OCI-LY1 (cell line): ENCODE measurements around the gene SMIM5.
"Not testable (repeated sequence)": the region's sequence is repeated elsewhere in the genome, so short reads cannot be mapped to it uniquely, and the experiment has no call there.

Experiments used
- H2AFZ ChIP-seq: fragments of 200-600 bp; sonication (generic), shearing (Covaris generic); 2 replicates; pipeline ENCODE4 v1.6.0; 2014; ENCODE audit warnings: antibody characterized with exemption, mild to moderate bottlenecking, low read length
- H3F3A ChIP-seq: fragments of 200-600 bp; sonication (generic), shearing (Covaris generic); 2 replicates; pipeline ENCODE4 v1.6.0; 2014; ENCODE audit warnings: mild to moderate bottlenecking, antibody characterized with exemption, low read length, moderate library complexity; ENCODE audit not compliant: insufficient read depth
- H3K27ac ChIP-seq: fragments of 200-600 bp; sonication (generic); 2 replicates; pipeline ENCODE4 v1.5.1; 2014; ENCODE audit warnings: low read length, mixed run types, mild to moderate bottlenecking, low read depth; ENCODE audit not compliant: poor library complexity, severe bottlenecking
- H3K27me3 ChIP-seq: fragments of 200-600 bp; sonication (generic); 2 replicates; pipeline ENCODE4 v1.6.0; 2014; ENCODE audit warnings: antibody characterized with exemption, mild to moderate bottlenecking, low read length, moderate library complexity; ENCODE audit not compliant: insufficient read depth
- H3K36me3 ChIP-seq: fragments of 200-600 bp; sonication (generic); 2 replicates; pipeline ENCODE4 v1.6.1; 2014; ENCODE audit warnings: mild to moderate bottlenecking, antibody characterized with exemption, low read length, moderate library complexity, mixed read lengths; ENCODE audit not compliant: insufficient read depth
- H3K4me1 ChIP-seq: fragments of 200-600 bp; sonication (generic); 2 replicates; pipeline ENCODE4 v1.5.1; 2014; ENCODE audit warnings: mild to moderate bottlenecking, low read length, moderate library complexity; ENCODE audit not compliant: insufficient read depth, severe bottlenecking
- H3K4me2 ChIP-seq: fragments of 200-600 bp; sonication (generic), shearing (Covaris generic); 2 replicates; pipeline ENCODE4 v1.6.1; 2014; ENCODE audit warnings: low read length
- H3K4me3 ChIP-seq: fragments of 200-600 bp; sonication (generic); 2 replicates; pipeline ENCODE4 v1.5.1; 2014; ENCODE audit warnings: low read length, low read depth, mild to moderate bottlenecking, mixed read lengths; ENCODE audit not compliant: poor library complexity, severe bottlenecking
- H3K79me2 ChIP-seq: fragments of 200-600 bp; shearing (Covaris generic); 2 replicates; pipeline ENCODE4 v1.6.1; 2016; ENCODE audit warnings: mixed run types, low read length, mixed read lengths; ENCODE audit not compliant: insufficient read depth
- H3K9ac ChIP-seq: fragments of 200-600 bp; sonication (generic), shearing (Covaris generic); 2 replicates; pipeline ENCODE4 v1.6.1; 2014; ENCODE audit warnings: mild to moderate bottlenecking, low read length, mixed read lengths
- H3K9me2 ChIP-seq: fragments of 200-600 bp; sonication (generic), shearing (Covaris generic); 2 replicates; pipeline ENCODE4 v1.6.1; 2014; ENCODE audit warnings: low read depth, mild to moderate bottlenecking, low read length, mixed read lengths
- H3K9me3 ChIP-seq: fragments of 200-600 bp; shearing (Covaris generic); 2 replicates; pipeline ENCODE4 v1.6.1; 2014; ENCODE audit warnings: low read length, mixed read lengths
- H4K20me1 ChIP-seq: fragments of 200-600 bp; sonication (generic), shearing (Covaris generic); 2 replicates; pipeline ENCODE4 v1.6.0; 2016; ENCODE audit warnings: mild to moderate bottlenecking, low read length; ENCODE audit not compliant: insufficient read depth
- EZH2 ChIP-seq: fragments of 200-600 bp; sonication (generic), shearing (Covaris generic); IDR thresholded peaks from 2 replicates; pipeline ENCODE4 v1.8.0; 2017; ENCODE audit warnings: borderline replicate concordance, mixed run types, mild to moderate bottlenecking, antibody characterized with exemption, low read length, moderate library complexity, mixed read lengths
- TF ChIP-seq, protein P1 (sequence below): fragments of 200-600 bp; sonication (generic), shearing (Covaris generic); IDR thresholded peaks from 2 replicates; pipeline ENCODE4 v1.5.1; 2017; ENCODE audit warnings: mild to moderate bottlenecking, antibody characterized with exemption, low read length, moderate library complexity, mixed read lengths

The SMIM5 gene

DNA sequence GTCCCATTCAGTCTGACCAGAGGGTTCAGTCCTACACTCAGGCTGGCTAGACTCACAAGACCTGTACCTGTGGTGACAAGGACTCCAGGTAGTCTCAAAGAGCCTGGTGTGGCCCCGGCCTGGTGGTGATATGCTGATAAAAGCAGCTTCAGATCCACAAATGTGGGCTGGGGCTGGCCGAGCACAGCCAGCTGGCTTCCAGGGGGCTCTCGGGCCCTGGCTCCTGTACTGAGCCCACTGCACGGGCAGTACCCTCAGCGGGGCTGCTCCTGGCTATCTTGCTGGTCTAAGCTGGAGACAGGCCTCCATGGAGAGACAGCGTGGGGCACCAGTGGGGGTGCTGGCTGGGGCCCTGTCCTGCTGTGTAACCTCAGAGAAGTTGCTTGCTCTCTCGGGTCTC lies 4.3 kb downstream of the SMIM5 start:
- no peak overlapping the region for H3K27ac ChIP-seq
- H2AFZ ChIP-seq = no peak overlapping the region
- H3K9me3 ChIP-seq = no peaks in the 10 kb centered on the region
- no peak overlapping the region for H3K9ac ChIP-seq
- no peak overlapping the region for H3K4me2 ChIP-seq
- no peaks in the 10 kb centered on the region for H3F3A ChIP-seq
- H3K9me2 ChIP-seq = no peaks in the 10 kb centered on the region
- no peaks in the 10 kb centered on the region for H3K79me2 ChIP-seq
- H3K4me1 ChIP-seq = no peaks in the 10 kb centered on the region
- H4K20me1 ChIP-seq = no peaks in the 10 kb centered on the region
- no peak for TF ChIP-seq EZH2
- TF ChIP-seq, protein P1, sequence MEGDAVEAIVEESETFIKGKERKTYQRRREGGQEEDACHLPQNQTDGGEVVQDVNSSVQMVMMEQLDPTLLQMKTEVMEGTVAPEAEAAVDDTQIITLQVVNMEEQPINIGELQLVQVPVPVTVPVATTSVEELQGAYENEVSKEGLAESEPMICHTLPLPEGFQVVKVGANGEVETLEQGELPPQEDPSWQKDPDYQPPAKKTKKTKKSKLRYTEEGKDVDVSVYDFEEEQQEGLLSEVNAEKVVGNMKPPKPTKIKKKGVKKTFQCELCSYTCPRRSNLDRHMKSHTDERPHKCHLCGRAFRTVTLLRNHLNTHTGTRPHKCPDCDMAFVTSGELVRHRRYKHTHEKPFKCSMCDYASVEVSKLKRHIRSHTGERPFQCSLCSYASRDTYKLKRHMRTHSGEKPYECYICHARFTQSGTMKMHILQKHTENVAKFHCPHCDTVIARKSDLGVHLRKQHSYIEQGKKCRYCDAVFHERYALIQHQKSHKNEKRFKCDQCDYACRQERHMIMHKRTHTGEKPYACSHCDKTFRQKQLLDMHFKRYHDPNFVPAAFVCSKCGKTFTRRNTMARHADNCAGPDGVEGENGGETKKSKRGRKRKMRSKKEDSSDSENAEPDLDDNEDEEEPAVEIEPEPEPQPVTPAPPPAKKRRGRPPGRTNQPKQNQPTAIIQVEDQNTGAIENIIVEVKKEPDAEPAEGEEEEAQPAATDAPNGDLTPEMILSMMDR = no peak
- no peak overlapping the region for H3K4me3 ChIP-seq
- H3K36me3 ChIP-seq = no peaks in the 10 kb centered on the region
- H3K27me3 ChIP-seq = no peaks in the 10 kb centered on the region

GRCh38 chr17:75638039-75638438 lies 4.8 kb downstream of the SMIM5 start:
- H3K9ac ChIP-seq, H3K4me1 ChIP-seq, H3K79me2 ChIP-seq: not testable (repeated sequence)

GRCh38 chr17:75638893-75639292 lies 5.7 kb downstream of the SMIM5 start:
- no peaks in the 10 kb centered on the region for H3K9me2 ChIP-seq
- no peak overlapping the region for H3K4me2 ChIP-seq
- no peak for TF ChIP-seq EZH2
- TF ChIP-seq, protein P1 = no peak
- H4K20me1 ChIP-seq = no peaks in the 10 kb centered on the region
- H3K36me3 ChIP-seq = peaks cover 3% of the 10 kb centered on the region; the same call in 1 of the 2 replicates
- no peaks in the 10 kb centered on the region for H3K9me3 ChIP-seq
- no peaks in the 10 kb centered on the region for H3K27me3 ChIP-seq
- no peaks in the 10 kb centered on the region for H3K79me2 ChIP-seq
- no peak overlapping the region for H3K4me3 ChIP-seq
- H3F3A ChIP-seq = no peaks in the 10 kb centered on the region
- no peaks in the 10 kb centered on the region for H3K4me1 ChIP-seq
- H3K27ac ChIP-seq = no peak overlapping the region
- no peak overlapping the region for H3K9ac ChIP-seq
- H2AFZ ChIP-seq = no peak overlapping the region

More at GRCh38 chr17:75638039-75638438, 4.8 kb downstream of the SMIM5 start:
- not testable (repeated sequence) for H3F3A ChIP-seq, H3K9me2 ChIP-seq, H3K4me2 ChIP-seq, H3K36me3 ChIP-seq, H2AFZ ChIP-seq, H4K20me1 ChIP-seq, H3K27me3 ChIP-seq, H3K27ac ChIP-seq, H3K4me3 ChIP-seq, H3K9me3 ChIP-seq

DNA sequence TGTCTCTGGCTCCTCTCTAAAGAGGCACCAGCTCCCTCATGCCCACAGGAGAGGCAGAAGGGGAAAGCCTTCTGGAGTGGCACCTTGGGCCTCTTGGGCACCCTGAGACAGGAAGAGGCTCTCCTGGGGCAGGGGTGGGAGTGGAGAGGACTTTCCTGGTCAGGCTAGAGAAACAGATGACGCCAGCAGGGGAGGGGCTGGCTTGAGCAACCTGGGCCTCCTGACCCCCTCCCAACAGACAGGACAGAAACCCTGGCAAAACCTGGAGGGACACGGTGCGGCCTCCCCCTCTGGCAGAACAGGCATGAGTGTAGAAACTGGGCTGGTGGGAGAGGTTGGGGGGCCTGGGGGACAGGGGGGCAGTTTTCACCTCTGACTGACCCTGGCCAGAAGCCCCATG lies 6.1 kb downstream of the SMIM5 start:
- Histone ChIP-seq H3K36me3 (peaks cover 3% of the 10 kb centered on the region; the same call in 1 of the 2 replicates), H3K4me2 (no peak overlapping the region), H3K79me2 (no peaks in the 10 kb centered on the region), H3K4me3 (no peak overlapping the region), H3F3A (no peaks in the 10 kb centered on the region), H3K27ac (no peak overlapping the region), H3K4me1 (no peaks in the 10 kb centered on the region), H3K9me3 (no peaks in the 10 kb centered on the region), H3K27me3 (no peaks in the 10 kb centered on the region), H2AFZ (no peak overlapping the region), H4K20me1 (no peaks in the 10 kb centered on the region), H3K9me2 (no peaks in the 10 kb centered on the region), H3K9ac (no peak overlapping the region)
- TF ChIP-seq, protein P1 = no peak
- no peak for TF ChIP-seq EZH2
